Measurements from ENCODE around the gene MTFMT.
"Not testable (repeated sequence)": the region's sequence is repeated elsewhere in the genome, so short reads cannot be mapped to it uniquely, and the experiment has no call there.

MTFMT gene

GRCh38 chr15:65028338-65028737, 1.1 kb downstream of the MTFMT start:
- in situ Hi-C loops (cut with HindIII; ENCODE audit: low sequenced_read_pairs) = no loop called here
- DNase-seq (ENCODE audit: low read depth) = no peak
- no peak for TF ChIP-seq CTCF (IDR thresholded peaks at IDR 0.05; ENCODE audit: low read depth, low read length, missing control alignments)
- peak overlapping the region; percentile 67 for H3K4me3 ChIP-seq (ENCODE audit: low read depth, low read length)

GRCh38 chr15:65027593-65027992, 1.8 kb downstream of the MTFMT start:
- TF ChIP-seq CTCF (IDR thresholded peaks at IDR 0.05; ENCODE audit: low read depth, low read length, missing control alignments) = no peak
- in situ Hi-C loops (cut with HindIII; ENCODE audit: low sequenced_read_pairs) = no loop called here
- H3K4me3 ChIP-seq (ENCODE audit: low read depth, low read length) = no peak overlapping the region
- DNase-seq (ENCODE audit: low read depth) = no peak

- H3K4me3 ChIP-seq (ENCODE audit: low read depth, low read length) = no peak overlapping the region
- no peak for DNase-seq (ENCODE audit: low read depth)
- no peak for TF ChIP-seq CTCF (IDR thresholded peaks at IDR 0.05; ENCODE audit: low read depth, low read length, missing control alignments)
- in situ Hi-C loops (cut with HindIII; ENCODE audit: low sequenced_read_pairs) = no loop called here
Measured at GRCh38 chr15:65026756-65027155, 2.7 kb downstream of the MTFMT start.

GRCh38 chr15:65021488-65021887, 8.0 kb downstream of the MTFMT start:
- H3K4me3 ChIP-seq (ENCODE audit: low read depth, low read length) = no peak overlapping the region
- in situ Hi-C loops (cut with HindIII; ENCODE audit: low sequenced_read_pairs) = no loop called here
- no peak for TF ChIP-seq CTCF (IDR thresholded peaks at IDR 0.05; ENCODE audit: low read depth, low read length, missing control alignments)
- no peak for DNase-seq (ENCODE audit: low read depth)

GRCh38 chr15:65020419-65020818, 9.0 kb downstream of the MTFMT start:
- TF ChIP-seq CTCF (IDR thresholded peaks at IDR 0.05; ENCODE audit: low read depth, low read length, missing control alignments) = no peak
- H3K4me3 ChIP-seq (ENCODE audit: low read depth, low read length) = no peak overlapping the region
- in situ Hi-C loops (cut with HindIII; ENCODE audit: low sequenced_read_pairs) = no loop called here
- DNase-seq (ENCODE audit: low read depth) = no peak

- in situ Hi-C loops (cut with HindIII; ENCODE audit: low sequenced_read_pairs); DNase-seq (ENCODE audit: low read depth); H3K4me3 ChIP-seq (ENCODE audit: low read depth, low read length): not testable (repeated sequence)
Measured at GRCh38 chr15:65011198-65011597, 18.2 kb downstream of the MTFMT start.

GRCh38 chr15:65008983-65009382, 20.5 kb downstream of the MTFMT start:
- peak; percentile 29 for TF ChIP-seq CTCF (IDR thresholded peaks at IDR 0.05; ENCODE audit: low read depth, low read length, missing control alignments)
- DNase-seq (ENCODE audit: low read depth) = no peak
- no peak overlapping the region for H3K4me3 ChIP-seq (ENCODE audit: low read depth, low read length)
- in situ Hi-C loops (cut with HindIII; ENCODE audit: low sequenced_read_pairs) = no loop called here

All from astrocyte of the cerebellum (primary cell).